ENCODE measurements around the gene HAUS5.

DNA sequence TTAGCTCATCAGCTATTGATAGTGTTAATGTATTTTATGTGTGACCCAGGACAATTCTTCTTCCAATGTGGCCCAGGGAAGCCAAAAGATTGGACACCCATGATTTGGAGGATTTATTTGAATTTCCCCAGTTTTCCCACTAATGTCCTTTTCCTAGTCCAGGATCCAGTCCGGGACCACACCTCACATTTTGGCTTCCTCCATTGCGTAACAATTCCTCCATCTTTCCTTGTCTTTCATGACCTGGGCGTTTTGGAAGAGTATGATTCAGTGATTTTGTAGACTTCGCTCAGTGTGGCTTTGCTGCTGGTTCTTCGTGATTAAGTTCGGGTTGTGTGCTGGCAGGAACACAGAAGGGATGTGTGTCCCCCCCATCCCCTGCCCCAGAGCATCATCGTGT lies 45.8 kb upstream of the HAUS5 start:
- TF ChIP-seq, protein P1, sequence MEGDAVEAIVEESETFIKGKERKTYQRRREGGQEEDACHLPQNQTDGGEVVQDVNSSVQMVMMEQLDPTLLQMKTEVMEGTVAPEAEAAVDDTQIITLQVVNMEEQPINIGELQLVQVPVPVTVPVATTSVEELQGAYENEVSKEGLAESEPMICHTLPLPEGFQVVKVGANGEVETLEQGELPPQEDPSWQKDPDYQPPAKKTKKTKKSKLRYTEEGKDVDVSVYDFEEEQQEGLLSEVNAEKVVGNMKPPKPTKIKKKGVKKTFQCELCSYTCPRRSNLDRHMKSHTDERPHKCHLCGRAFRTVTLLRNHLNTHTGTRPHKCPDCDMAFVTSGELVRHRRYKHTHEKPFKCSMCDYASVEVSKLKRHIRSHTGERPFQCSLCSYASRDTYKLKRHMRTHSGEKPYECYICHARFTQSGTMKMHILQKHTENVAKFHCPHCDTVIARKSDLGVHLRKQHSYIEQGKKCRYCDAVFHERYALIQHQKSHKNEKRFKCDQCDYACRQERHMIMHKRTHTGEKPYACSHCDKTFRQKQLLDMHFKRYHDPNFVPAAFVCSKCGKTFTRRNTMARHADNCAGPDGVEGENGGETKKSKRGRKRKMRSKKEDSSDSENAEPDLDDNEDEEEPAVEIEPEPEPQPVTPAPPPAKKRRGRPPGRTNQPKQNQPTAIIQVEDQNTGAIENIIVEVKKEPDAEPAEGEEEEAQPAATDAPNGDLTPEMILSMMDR (IDR thresholded peaks at IDR 0.05 in 4 of 5, conservative IDR thresholded peaks at IDR 0.05 in 1 of 5): no peak
- no peak for TF ChIP-seq POLR2A (IDR thresholded peaks at IDR 0.05)

Data from gastrocnemius medialis (tissue), 4 donors.